ENCODE results near the gene FIGN. TPM values are rescaled to one million over a fixed set of nuclear protein-coding genes. Genes with fewer than 3 reads are reported as not detected.

Gene FIGN
- total and polyA plus RNA-seq, 7 donors = 0.08 to 3.0 (median 1.2) TPM

- no peak for TF ChIP-seq CTCF (IDR thresholded peaks at IDR 0.05)
- no peak for DNase-seq
- no peak overlapping the region for H3K4me3 ChIP-seq
- ATAC-seq = no peak
- H3K27ac ChIP-seq = no peak overlapping the region
- H3K9me3 ChIP-seq = no peaks in the 10 kb centered on the region
- no peaks in the 10 kb centered on the region for H3K4me1 ChIP-seq
- 88 to 90% (median 89%) methylated on average over 1 of the region's 1 CpG for WGBS, 3 donors
- H3K27me3 ChIP-seq (ENCODE audit: insufficient read depth in 3 of 3, low read length in 2 of 3) = no peaks in the 10 kb centered on the region
- H3K36me3 ChIP-seq (ENCODE audit: insufficient read depth in 1 of 2, low read depth in 1 of 2) = no peaks in the 10 kb centered on the region
- intact Hi-C loops (cut with DNase I) = no loop called here
Measured at GRCh38 chr2:163565192-163565591, 170.6 kb downstream of the FIGN start.

GRCh38 chr2:163564236-163564635, 171.6 kb downstream of the FIGN start:
- Histone ChIP-seq H3K27ac (no peak overlapping the region), H3K4me1 (no peaks in the 10 kb centered on the region), H3K36me3 (ENCODE audit: insufficient read depth in 1 of 2, low read depth in 1 of 2) (no peaks in the 10 kb centered on the region), H3K9me3 (no peaks in the 10 kb centered on the region), H3K4me3 (no peak overlapping the region), H3K27me3 (ENCODE audit: insufficient read depth in 3 of 3, low read length in 2 of 3) (no peaks in the 10 kb centered on the region)
- intact Hi-C loops (cut with DNase I) = loop anchor here in 1 of 2 donors (1.0 kb wide), 1 partner anchor 18 kb away; no protein-coding TSS in a partner anchor
- no peak for ATAC-seq
- no peak for TF ChIP-seq CTCF (IDR thresholded peaks at IDR 0.05)
- no peak for DNase-seq

- Histone ChIP-seq H3K27me3 (ENCODE audit: insufficient read depth in 3 of 3, low read length in 2 of 3) (no peaks in the 10 kb centered on the region), H3K4me1 (no peaks in the 10 kb centered on the region), H3K36me3 (ENCODE audit: insufficient read depth in 1 of 2, low read depth in 1 of 2) (no peaks in the 10 kb centered on the region), H3K4me3 (no peak overlapping the region), H3K9me3 (no peaks in the 10 kb centered on the region), H3K27ac (no peak overlapping the region)
- ATAC-seq (no peak), DNase-seq (no peak)
- WGBS, 3 donors = 72 to 80% (median 75%) methylated on average over 3 of the region's 3 CpGs
- TF ChIP-seq CTCF (IDR thresholded peaks at IDR 0.05) = no peak
- intact Hi-C loops (cut with DNase I) = no loop called here
Measured at GRCh38 chr2:163563336-163563735, 172.5 kb downstream of the FIGN start.

- Histone ChIP-seq H3K4me1 (no peaks in the 10 kb centered on the region), H3K9me3 (no peaks in the 10 kb centered on the region), H3K36me3 (ENCODE audit: insufficient read depth in 1 of 2, low read depth in 1 of 2) (no peaks in the 10 kb centered on the region), H3K4me3 (no peak overlapping the region), H3K27ac (no peak overlapping the region), H3K27me3 (ENCODE audit: insufficient read depth in 3 of 3, low read length in 2 of 3) (no peaks in the 10 kb centered on the region)
- no peak for DNase-seq
- WGBS, 3 donors = 74 to 79% (median 76%) methylated on average over 8 of the region's 8 CpGs
- intact Hi-C loops (cut with DNase I) = no loop called here
- no peak for TF ChIP-seq CTCF (IDR thresholded peaks at IDR 0.05)
- no peak for ATAC-seq
Measured at GRCh38 chr2:163558251-163559021, 177.4 kb downstream of the FIGN start.

- Histone ChIP-seq H3K9me3 (no peaks in the 10 kb centered on the region), H3K4me1 (no peaks in the 10 kb centered on the region), H3K4me3 (no peak overlapping the region), H3K27ac (no peak overlapping the region), H3K36me3 (ENCODE audit: insufficient read depth in 1 of 2, low read depth in 1 of 2) (no peaks in the 10 kb centered on the region), H3K27me3 (ENCODE audit: insufficient read depth in 3 of 3, low read length in 2 of 3) (no peaks in the 10 kb centered on the region)
- no peak for DNase-seq
- TF ChIP-seq CTCF (IDR thresholded peaks at IDR 0.05) = no peak
- ATAC-seq = no peak
- 72 to 85% (median 77%) methylated on average over 2 of the region's 2 CpGs for WGBS, 3 donors
- intact Hi-C loops (cut with DNase I) = no loop called here
Measured at GRCh38 chr2:163556511-163556910, 179.3 kb downstream of the FIGN start.

Measured in psoas muscle (tissue), 8 donors.